GM20000 (cell line): ENCODE measurements around the gene HPGDS.
"Not testable (repeated sequence)": the region's sequence is repeated elsewhere in the genome, so short reads cannot be mapped to it uniquely, and the experiment has no call there.

Experiments used
- DNase-seq: peaks from one replicate; pipeline ENCODE4 v3.0.0; 2012; ENCODE audit warnings: low spot score
- TF ChIP-seq, protein P1 (sequence below): IDR thresholded peaks from 2 replicates; pipeline ENCODE4 v1.5.1; 2012; ENCODE audit warnings: mild to moderate bottlenecking, control low read depth; ENCODE audit errors: extremely low read depth, missing control alignments

Gene HPGDS

DNA sequence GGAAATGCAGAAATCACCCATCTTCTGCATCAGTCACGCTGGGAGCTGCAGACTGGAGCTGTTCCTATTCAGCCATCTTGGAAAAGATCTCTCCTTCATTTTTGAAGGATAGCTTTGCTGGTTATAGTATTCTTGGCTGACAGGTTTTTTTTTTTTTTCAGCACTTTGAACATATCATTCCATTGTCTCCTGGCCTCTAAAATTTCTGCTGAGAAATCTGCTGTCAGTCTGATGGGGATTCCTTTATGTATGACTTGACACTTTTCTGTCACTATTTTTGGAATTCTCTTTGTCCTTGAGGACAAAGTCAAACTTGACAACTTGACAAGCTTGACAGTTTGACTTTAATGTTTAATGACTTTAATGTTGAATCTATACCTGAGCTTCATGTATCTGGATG lies 16.8 kb downstream of the HPGDS start:
- TF ChIP-seq, protein P1, sequence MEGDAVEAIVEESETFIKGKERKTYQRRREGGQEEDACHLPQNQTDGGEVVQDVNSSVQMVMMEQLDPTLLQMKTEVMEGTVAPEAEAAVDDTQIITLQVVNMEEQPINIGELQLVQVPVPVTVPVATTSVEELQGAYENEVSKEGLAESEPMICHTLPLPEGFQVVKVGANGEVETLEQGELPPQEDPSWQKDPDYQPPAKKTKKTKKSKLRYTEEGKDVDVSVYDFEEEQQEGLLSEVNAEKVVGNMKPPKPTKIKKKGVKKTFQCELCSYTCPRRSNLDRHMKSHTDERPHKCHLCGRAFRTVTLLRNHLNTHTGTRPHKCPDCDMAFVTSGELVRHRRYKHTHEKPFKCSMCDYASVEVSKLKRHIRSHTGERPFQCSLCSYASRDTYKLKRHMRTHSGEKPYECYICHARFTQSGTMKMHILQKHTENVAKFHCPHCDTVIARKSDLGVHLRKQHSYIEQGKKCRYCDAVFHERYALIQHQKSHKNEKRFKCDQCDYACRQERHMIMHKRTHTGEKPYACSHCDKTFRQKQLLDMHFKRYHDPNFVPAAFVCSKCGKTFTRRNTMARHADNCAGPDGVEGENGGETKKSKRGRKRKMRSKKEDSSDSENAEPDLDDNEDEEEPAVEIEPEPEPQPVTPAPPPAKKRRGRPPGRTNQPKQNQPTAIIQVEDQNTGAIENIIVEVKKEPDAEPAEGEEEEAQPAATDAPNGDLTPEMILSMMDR: no peak
- no peak for DNase-seq

DNA sequence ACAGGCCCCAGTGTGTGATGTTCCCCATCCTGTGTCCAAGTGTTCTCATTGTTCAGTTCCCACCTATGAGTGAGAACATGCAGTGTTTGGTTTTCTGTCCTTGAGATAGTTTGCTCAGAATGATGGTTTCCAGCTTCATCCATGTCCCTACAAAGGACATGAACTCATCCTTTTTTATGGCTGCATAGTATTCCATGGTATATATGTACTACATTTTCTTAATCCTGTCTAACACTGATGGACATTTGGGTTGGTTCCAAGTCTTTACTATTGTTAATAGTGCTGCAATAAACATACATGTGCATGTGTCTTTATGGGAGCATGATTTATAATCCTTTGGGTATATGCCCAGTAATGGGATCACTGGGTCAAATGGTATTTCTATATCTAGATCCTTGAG lies 22.7 kb downstream of the HPGDS start:
- not testable (repeated sequence) for DNase-seq

GRCh38 chr4:94307231-94307871 lies 35.3 kb downstream of the HPGDS start:
- DNase-seq: no peak

DNA sequence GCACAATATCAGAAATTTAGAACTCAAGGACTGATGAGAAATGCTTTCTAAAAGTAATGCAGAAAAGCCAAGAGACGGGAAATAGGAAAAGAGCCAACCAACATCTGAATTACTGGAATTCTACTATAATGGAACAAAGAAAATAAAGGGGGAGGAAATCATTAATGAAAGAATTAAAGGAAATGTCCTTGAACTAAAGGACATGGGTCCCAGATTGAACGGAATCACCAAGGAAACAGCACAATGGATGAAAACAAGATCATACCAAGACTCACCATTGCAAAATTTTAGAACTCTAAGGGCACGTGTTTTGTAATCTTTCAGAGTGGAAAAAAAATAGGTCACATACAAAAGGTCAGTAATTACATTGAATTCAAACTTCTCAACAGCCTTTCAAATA lies 35.9 kb downstream of the HPGDS start:
- TF ChIP-seq, protein P1: no peak
- DNase-seq: no peak

More at GRCh38 chr4:94307231-94307871, 35.3 kb downstream of the HPGDS start:
- TF ChIP-seq, protein P1: no peak

DNA sequence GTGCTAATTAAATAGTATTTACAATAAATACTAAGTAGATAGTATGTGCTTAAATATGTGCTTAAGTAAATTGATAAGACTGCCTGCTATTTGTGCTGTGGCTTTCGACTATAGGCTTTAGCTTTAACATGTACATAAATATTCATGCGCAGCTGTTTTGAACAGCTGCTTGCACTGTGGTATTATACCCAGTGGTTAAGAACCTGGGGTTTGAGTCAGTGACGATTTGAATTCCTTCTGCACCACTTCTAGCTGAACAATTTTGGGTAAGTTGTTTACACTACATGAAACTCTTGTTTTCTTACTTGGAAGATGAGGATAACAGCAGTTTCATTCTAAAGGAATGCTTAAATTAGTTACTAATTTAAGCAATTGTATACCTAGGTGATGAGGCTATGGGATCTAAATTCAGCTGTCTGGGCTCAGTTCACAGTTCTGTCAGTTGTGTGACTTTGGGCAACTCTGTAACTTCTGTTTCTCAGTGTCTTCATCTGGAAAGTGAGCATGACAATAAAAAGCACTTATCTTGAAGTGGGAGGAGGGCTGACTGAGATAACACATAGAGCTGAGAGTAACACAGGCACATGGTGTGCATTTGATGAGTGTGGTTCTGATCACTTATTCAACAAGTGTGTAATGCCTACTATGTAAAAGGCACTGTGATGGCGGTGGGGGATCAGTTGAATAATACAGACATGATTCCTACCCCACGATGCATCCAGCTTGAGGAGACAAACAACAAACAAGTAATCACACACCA lies 37.0 kb downstream of the HPGDS start:
- DNase-seq: no peak
- TF ChIP-seq, protein P1: no peak

GRCh38 chr4:94304365-94304971 lies 38.2 kb downstream of the HPGDS start:
- TF ChIP-seq, protein P1: peak; percentile 54
- peak; percentile 21 for DNase-seq

GRCh38 chr4:94302191-94302590 lies 40.4 kb downstream of the HPGDS start:
- DNase-seq: no peak

More at GRCh38 chr4:94302191-94302590, 40.4 kb downstream of the HPGDS start:
- TF ChIP-seq, protein P1: no peak
